LNCaP clone FGC (cell line): ENCODE measurements around the gene EZH2.

ENCODE experiments used
- DNase-seq: peaks from one replicate; pipeline ENCODE4 v3.0.0-alpha.2; 2011; ENCODE audit warnings: low read depth
- H3K4me3 ChIP-seq: 2 replicates; pipeline ENCODE4 v1.5.1; 2011; ENCODE audit warnings: mild to moderate bottlenecking, low read depth, low read length, control low read depth
- TF ChIP-seq, protein P1 (sequence below): IDR thresholded peaks from 2 replicates; pipeline ENCODE4 v1.5.1; 2012; ENCODE audit warnings: mild to moderate bottlenecking; ENCODE audit not compliant: control insufficient read depth, insufficient read depth; ENCODE audit errors: extremely low read depth

The EZH2 gene

DNA sequence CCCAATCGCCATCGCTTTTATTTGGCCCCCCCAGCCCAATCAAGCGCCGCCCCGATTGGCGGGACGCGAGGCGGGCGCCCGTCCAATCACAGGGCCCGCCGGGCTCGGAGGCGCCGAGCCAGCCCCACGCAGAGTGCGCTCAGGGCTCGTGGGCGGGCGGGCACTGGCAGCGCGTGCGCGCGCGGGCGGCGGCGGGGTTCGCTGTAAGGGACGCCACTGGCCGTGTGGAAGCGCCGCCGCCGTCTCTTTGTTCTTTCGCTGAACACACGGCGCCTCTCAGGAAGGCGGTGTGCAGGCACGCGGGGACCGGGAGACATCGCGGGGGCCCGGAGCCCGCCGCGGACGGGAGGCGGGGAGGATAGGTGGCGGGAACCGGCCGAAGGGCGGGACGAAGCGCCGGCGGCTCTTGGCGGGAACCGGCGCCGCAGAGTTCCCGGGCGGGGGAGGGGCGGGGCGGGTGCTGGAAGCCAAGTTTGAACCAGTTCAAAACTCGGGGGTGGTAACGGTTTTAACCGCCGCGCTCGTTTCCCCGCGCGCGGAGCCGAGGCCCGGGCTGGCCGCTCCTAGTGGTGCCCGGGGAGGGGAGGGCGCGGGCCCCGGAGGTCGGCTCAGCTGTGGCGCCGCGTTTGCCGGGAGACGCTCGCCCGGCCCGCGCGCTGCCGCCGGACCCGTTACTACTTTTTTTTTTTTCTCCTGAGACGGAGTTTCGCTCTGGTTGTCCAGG is 370 bp upstream of the EZH2 start:
- DNase-seq, result peak; percentile 48
- H3K4me3 ChIP-seq, result peak overlapping the region; percentile 86
- TF ChIP-seq, protein P1, sequence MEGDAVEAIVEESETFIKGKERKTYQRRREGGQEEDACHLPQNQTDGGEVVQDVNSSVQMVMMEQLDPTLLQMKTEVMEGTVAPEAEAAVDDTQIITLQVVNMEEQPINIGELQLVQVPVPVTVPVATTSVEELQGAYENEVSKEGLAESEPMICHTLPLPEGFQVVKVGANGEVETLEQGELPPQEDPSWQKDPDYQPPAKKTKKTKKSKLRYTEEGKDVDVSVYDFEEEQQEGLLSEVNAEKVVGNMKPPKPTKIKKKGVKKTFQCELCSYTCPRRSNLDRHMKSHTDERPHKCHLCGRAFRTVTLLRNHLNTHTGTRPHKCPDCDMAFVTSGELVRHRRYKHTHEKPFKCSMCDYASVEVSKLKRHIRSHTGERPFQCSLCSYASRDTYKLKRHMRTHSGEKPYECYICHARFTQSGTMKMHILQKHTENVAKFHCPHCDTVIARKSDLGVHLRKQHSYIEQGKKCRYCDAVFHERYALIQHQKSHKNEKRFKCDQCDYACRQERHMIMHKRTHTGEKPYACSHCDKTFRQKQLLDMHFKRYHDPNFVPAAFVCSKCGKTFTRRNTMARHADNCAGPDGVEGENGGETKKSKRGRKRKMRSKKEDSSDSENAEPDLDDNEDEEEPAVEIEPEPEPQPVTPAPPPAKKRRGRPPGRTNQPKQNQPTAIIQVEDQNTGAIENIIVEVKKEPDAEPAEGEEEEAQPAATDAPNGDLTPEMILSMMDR, result no peak

DNA sequence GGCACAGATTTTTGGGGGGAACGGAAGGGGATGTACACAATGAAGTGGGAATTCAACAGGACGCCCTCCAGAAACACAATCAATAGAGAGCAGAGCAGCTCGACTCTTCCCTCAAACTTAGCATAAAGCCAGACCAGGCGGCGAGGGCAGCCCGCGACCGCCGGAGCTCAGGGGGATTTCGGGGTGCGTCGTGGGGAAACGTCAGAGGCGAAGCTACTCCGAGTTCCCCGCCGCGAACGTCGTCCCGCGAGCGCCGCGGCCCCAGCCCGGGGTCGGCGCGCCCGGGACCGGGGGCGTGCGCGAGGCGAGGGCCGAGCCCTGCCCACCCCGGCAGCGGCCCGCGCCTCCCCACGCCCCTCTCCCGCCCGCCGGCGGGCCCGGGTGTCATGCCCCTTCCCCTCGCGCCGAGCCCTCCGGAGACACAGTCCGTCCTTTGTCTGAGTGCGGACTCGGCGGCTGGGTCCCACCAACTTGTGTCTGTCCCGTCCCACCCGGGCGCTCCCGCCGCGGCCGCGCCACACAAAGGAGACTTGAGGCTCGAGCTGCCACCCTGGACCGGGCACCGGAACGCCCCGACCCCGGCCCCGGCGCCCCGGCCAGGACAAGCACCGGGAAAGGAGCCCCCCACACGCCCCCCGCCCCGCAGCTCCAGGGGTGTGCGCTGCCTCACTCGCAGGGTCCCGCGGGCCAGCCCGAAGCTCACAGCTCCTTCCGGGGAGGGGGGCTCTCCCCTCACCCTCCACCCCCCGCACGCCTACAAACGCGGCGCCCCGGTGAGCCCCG is 634 bp downstream of the EZH2 start:
- no peak for DNase-seq
- TF ChIP-seq, protein P1, result no peak

DNA sequence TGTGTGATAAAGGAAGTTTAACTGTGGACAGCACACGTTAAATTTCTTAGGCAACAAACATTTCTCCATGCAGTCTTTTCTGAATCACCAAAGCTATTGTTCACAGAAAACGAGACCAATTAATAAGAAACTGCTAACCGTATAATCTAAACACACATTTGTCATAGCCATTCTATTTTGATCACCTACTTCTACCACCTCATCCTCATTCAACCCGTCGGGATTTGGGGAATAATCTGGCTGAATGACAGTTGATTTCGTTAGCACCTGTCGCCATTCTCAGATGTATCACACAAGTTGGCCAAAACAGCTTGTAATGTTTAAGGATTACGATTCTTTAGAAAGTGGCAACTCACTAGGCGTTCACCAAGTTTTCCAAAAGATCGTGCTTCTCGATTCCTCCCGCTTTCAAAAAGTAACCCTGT is 1.2 kb downstream of the EZH2 start:
- no peak for DNase-seq
- TF ChIP-seq, protein P1, result no peak
- peak overlapping the region; percentile 86 for H3K4me3 ChIP-seq

More for the DNA sequence above, 634 bp downstream of the EZH2 start:
- peak overlapping the region; percentile 86 for H3K4me3 ChIP-seq

DNA sequence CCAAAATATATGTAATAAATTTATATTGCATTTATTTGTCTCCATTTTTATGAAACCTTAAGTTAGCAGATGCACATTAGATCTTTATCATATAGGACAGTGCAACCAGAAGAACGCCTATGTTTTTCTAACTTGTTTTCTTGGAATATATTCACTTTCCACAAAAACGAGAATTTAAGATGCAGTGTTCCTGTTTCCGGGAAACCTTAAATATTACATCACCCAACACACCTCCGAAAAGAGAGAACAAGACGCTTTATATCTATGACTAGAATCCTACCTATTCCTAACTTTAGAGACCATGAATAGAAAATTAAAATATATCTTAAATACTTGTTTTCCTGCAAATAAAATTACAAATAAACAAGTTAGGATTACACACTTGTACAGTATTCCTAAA is 1.9 kb downstream of the EZH2 start:
- DNase-seq, result no peak
- TF ChIP-seq, protein P1, result no peak
- H3K4me3 ChIP-seq, result peak overlapping the region; percentile 86

DNA sequence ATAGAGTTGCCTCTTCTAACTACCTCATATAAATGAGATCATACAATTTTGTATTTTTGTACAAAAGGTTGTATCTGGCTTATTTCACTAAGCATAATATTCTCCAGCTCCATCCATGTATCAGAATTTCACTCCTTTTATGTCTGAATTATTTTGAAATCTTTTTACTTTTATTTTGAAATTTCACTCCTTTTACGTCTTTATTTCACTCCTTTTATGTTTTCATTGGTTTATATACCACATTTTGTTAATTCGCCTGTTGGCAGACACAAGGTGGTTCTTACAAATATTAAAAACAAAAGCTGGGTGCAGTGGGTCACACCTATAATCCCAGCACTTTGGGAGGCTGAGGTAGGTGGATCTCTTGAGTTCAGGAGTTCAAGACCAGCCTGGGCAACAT is 5.8 kb downstream of the EZH2 start:
- no peak for DNase-seq
- TF ChIP-seq, protein P1, result no peak
- no peak overlapping the region for H3K4me3 ChIP-seq

DNA sequence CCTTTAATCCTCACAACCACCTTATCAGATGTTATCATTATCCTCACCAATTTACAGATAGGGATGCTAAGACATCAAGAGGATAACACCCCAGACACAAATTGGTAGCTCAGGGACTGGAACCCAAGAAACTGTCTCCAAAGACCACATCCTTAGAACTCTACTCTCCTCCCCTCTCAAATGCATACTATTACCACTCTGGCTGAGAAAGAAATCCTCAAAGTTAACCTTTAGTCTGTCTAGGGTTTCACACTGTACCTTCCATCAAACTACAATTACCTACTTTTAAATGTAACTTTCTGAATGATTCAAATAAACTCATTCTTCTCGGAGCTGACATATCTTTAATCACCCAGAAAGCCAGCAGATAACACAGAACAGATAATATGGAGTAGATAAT is 6.6 kb downstream of the EZH2 start:
- DNase-seq, result no peak
- H3K4me3 ChIP-seq, result no peak overlapping the region
- TF ChIP-seq, protein P1, result no peak

DNA sequence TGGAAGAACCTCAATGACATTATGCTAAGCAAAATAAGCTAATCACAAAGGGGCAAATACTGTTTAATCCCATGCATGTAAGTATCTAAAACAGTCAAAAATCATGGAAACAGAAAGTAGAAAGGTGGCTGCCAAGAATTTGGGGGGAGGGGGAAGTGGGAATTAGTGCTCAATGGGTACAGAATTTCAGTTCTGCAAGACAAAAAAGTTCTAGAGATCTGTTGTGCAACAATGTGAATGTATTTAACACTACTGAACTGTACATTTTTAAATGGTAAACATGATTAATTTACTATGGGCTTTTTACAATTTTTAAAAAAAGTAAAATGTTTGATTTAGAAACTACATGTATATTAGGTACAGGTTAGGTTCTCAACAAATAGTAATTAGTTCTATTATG is 11.9 kb downstream of the EZH2 start:
- no peak for DNase-seq
- TF ChIP-seq, protein P1, result no peak
- H3K4me3 ChIP-seq, result no peak overlapping the region
